ENCODE measurements around the gene ARL8A. TPM values are rescaled to one million over a fixed set of nuclear protein-coding genes. Genes with fewer than 3 reads are reported as not detected.
"Not testable (repeated sequence)": the region's sequence is repeated elsewhere in the genome, so short reads cannot be mapped to it uniquely, and the experiment has no call there.

The ARL8A gene
- total RNA-seq, 1 donor from 2014 or later, result 20.8 TPM

- no peak for DNase-seq
Observed at GRCh38 chr1:202158810-202159533, 14.4 kb upstream of the ARL8A start.

GRCh38 chr1:202157945-202158344, 13.4 kb upstream of the ARL8A start:
- no peak for DNase-seq

- DNase-seq, result no peak
Observed at GRCh38 chr1:202156590-202156989, 12.1 kb upstream of the ARL8A start.

GRCh38 chr1:202155478-202156021, 11.0 kb upstream of the ARL8A start:
- no peak for DNase-seq

GRCh38 chr1:202154766-202155477, 10.4 kb upstream of the ARL8A start:
- no peak for DNase-seq

- no peak for DNase-seq
Observed at GRCh38 chr1:202154148-202154765, 9.7 kb upstream of the ARL8A start.

- DNase-seq, result no peak
Observed at GRCh38 chr1:202153284-202153683, 8.7 kb upstream of the ARL8A start.

- no peak for DNase-seq
Observed at GRCh38 chr1:202152399-202152798, 7.9 kb upstream of the ARL8A start.

- DNase-seq, result no peak
Observed at GRCh38 chr1:202151045-202151444, 6.5 kb upstream of the ARL8A start.

GRCh38 chr1:202150602-202151001, 6.1 kb upstream of the ARL8A start:
- no peak for DNase-seq

GRCh38 chr1:202150187-202150586, 5.7 kb upstream of the ARL8A start:
- no peak for DNase-seq

GRCh38 chr1:202149566-202149965, 5.0 kb upstream of the ARL8A start:
- no peak for DNase-seq

- no peak for DNase-seq
Observed at GRCh38 chr1:202148391-202148790, 3.9 kb upstream of the ARL8A start.

GRCh38 chr1:202146993-202147392, 2.5 kb upstream of the ARL8A start:
- no peak for DNase-seq

- DNase-seq, result no peak
Observed at GRCh38 chr1:202146279-202146678, 1.7 kb upstream of the ARL8A start.

GRCh38 chr1:202145744-202146140, 1.2 kb upstream of the ARL8A start:
- not testable (repeated sequence) for DNase-seq

- DNase-seq, result no peak
Observed at GRCh38 chr1:202145068-202145743, 669 bp upstream of the ARL8A start.

GRCh38 chr1:202143768-202144401, 652 bp downstream of the ARL8A start:
- no peak for DNase-seq

- peak; percentile 43 for DNase-seq
Observed at GRCh38 chr1:202143011-202143767, 1.3 kb downstream of the ARL8A start.

- DNase-seq, result not testable (repeated sequence)
Observed at GRCh38 chr1:202141468-202141867, 3.1 kb downstream of the ARL8A start.

- no peak for DNase-seq
Observed at GRCh38 chr1:202140833-202141232, 3.7 kb downstream of the ARL8A start.
